Tongue (tissue), 2 donors: Measurements from ENCODE around the gene FLVCR1. TPM values are rescaled to one million over a fixed set of nuclear protein-coding genes. Genes with fewer than 3 reads are reported as not detected.
"Not testable (repeated sequence)": the region's sequence is repeated elsewhere in the genome, so short reads cannot be mapped to it uniquely, and the experiment has no call there.

Experiments used
- DNase-seq: peaks from one replicate; pipeline ENCODE4 v3.0.0-alpha.2; 2015
- total RNA-seq: library from RNA; depleted of rRNA; stranded (reverse); fragments of >200 nt; gene quantifications from one replicate; pipeline ENCODE4 v1.2.3, GENCODE V29; 2014

FLVCR1 gene
- total RNA-seq: 12.3 TPM

DNA sequence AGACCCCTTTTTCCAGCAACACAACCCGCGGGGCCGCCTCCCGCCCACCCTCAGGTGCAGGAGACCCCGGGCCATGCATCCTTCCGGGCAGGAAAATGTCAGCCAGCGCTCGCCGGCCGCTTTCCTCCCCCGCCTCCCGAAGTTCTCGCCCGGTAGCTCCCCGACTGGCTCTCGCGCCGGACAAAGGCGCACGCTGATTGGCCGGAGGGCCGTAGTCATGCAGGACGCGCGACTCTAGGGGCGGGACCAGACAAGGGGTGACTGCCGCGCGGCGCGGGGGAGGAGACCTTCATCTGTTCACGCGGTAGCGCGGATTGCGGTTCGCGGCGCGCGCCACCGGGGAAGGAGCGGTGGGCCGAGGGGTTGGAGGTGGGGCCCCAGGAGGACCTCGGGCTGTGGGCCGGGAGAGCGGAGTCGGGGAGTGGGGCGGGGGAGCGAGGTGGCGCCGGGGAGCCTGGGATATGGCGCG, at the start of gene FLVCR1:
Gene FLVCR1 (plus strand): TSS at position 284 of the 469 bp plus-strand sequence. CDS start 178 bp downstream, at position 462.
- DNase-seq: peak; percentile 98

DNA sequence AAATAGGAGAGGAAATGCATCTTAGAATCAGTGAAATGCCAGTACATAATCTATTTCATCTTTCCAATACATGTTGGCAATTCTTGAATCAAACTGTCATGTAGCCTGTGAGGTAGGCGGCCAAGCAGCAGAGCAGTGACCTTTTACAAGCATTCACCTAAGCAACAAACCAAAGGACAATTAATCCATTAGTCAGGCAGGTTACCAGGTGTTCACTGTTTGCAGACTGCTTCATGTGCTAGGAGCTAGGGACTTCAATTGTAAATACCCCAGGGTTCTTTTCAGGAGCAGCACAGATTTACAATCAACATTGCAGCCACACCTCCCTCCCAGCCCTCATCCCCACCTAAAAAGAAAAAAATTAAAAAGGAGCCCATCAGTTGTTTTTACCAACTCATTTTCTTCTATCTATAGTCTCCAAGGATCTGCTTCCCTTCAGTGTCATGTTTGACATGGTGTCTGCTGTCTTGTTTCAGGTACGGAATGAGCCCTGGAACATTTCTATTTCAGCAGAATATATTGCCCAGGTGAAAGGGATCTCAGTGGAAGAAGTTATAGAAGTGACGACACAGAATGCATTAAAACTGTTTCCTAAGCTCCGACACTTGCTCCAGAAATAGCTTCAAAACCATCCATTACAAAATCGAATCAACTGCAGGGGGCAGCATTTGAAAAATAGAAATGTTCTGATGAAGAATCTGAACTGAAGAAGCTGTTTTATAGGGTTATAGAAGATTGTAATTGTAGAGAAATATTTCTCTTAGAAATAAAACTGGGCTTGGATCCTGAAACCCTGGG, 43.3 kb upstream of the FLVCR1 start:
- DNase-seq: peak; percentile 59

DNA sequence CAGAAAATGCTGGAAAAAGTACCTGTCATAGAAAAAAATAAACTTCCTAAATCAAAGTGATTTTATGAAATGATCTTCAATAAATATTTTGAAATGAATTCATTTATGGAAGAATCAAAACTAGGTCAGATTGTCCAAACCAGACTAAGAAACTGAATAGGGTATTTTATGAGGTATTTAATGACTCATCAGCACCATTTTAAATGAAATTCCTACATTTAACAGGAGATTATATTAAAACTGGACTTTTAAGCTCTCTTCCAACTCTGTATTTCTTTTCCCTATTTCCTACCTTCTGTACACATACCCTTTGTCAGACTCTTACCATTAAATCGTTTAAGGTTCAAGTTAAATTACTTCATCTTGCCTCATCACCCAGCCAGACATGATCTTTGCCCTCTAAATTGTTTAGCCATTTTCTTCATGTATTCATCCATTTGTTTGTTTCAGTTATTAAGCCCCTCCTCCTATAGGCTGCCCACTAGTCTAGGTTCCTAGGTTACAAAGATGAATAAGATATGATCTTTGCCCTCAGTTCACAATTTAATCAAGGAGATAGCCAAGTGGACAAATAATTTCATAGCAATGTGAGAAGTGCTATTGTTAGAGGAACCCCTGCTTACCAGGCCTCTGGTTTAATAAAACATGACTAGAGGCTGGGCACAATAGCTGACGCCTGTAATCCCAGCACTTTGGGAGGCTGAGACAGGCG, 41.4 kb upstream of the FLVCR1 start:
- DNase-seq: no peak

DNA sequence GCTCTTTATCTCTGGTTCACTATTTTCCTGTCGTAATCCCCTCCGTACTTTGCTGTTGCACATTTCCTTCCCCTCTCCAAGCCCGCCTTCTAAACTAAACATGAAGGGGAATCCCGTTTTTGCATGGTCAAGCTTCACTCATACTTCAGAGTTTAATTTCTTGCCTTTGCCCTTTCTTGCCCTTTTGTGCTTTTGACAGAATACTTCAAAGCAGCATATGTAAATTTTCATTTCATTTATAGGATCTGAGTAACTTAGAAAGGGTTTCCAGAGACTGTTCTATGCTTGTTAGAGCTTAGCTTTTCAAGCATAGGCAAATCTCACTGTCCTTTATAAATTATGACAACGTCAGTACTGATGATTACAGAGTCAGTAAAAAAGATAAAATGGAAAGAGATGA, 38.3 kb upstream of the FLVCR1 start:
- no peak for DNase-seq

DNA sequence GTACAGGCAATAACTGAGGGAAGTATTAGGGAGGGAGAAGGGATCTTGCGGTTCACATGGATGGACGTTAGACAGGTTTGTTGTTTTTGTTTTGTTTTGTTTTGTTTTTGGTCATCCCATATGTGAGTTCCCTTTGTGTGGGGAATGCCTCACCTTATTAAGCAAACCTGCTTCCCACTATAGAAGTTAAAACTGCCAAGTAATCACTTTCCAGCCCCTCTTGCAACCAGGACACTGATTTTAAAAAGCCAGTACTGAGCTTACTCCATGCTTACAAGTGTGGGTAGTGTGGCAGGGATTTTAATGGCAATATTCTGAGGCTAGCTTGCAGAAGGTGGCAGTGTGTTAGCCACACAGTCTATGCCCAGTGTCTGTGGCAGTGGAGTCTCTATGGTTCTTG, 37.1 kb upstream of the FLVCR1 start:
- no peak for DNase-seq

DNA sequence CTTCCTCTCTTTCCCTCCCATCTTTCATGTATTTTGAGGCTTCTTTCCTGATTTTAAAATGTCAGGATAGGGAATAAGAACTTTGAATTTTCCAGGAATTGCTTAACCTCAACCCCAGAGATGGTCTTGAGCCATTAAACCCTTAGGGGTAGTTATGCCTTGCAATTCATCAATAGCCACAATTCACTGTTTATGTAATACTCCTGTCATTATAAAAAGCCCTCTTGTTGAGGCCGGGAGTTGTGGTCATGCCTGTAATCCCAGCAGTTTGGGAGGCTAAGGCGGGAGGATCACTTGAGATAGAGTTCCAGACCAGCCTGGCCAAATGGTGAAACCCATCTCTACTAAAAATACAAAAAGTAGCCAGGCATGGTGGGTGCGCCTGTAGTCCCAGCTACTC, 35.1 kb upstream of the FLVCR1 start:
- no peak for DNase-seq

DNA sequence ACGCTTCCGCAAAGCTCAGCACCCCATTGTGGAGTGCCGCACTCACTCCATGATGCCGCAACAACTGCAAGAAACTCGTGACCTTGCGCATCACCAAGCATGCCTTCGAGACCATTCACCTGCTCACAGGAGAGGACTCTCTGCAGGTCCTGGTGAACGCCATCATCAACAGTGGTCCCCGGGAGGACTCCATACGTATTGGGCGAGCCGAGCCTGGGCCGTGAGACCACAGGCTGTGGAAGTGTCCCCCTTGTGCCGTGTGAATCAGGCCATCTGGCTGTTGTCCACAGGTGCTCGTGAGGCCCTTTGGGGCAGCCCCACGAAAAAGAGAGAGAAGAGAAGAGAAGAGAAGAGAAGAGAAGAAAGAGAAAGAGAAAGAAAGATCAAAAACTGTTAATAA, 33.9 kb upstream of the FLVCR1 start:
- no peak for DNase-seq

DNA sequence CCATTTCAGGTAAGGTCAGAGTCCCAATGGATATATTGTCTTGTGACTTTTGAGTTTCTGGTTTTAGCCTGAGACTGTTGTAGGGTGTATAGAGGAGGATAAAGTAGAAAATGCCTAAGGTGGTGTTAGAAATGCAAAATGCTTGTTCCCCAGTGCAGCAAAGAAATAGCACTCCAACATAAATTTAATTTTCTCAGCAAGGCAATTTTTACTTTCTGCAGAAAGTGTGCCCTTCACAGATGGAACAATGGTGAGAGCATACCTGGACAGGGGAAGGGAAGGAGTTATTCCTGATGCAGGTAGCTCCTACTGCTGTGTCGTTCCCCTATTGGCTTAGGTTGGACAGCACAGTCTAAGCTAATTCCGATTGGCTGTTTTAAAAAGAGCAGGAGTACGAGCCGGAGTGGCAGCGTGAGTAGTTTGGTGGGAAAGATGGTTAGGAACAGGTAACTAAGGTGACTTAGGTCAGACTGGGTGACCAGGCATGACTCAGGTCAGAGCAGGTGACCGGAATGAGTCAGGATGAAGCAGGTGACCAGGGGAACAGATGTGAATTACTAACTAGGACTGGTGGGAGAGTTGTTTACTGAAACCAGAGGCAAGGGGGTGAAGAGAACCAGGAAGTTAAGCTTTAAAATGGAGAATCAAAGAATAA, 32.1 kb upstream of the FLVCR1 start:
- no peak for DNase-seq

DNA sequence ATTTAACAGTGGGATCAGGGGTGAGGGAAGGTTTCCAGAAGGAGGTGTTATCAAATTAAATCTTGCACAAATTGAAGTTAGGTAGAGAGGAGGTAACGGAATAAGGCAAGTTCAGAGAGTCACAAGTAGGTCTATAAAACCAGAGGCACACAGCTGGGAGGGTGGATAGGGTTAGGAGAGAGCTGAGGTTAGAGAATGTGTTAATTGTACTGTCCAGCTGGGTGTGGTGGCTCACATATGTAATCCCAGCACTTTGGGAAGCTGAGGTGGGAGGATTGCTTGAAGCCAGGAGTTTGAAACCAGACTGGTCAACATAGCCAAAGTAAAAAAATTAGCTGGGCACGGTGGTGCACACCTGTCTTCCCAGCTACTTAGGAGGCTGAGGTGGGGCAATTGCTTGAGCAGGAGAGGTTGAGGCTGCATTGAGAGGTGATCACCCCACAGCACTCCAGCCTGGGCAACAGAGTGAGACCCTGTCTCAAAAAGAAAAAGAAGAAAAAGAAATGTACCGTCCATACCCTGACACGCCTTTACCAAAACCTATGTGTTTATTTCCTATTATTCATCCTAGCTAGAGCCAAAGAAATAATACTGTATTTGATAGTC, 30.8 kb upstream of the FLVCR1 start:
- no peak for DNase-seq

DNA sequence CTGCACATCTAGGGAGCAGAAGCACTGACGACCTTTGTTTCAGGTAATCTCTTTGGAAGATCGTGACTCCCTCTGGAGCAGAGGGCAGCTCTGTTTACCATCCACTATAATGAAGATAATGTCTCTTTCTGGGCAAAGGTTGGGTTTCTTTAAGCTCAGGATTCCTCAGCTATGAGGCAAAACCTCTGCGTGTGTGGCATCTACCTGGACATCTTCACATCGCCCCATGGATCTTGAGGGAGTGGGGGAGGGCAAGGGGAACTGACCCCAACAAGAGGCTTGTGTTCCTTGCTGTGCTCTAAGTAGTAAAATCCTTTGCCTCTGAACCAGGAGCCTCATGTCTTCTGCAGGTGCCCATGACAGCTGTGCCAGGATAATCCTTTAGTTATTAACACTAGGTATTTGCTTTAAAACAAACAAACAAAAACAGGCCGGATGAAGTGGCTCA, 30.2 kb upstream of the FLVCR1 start:
- DNase-seq: no peak

DNA sequence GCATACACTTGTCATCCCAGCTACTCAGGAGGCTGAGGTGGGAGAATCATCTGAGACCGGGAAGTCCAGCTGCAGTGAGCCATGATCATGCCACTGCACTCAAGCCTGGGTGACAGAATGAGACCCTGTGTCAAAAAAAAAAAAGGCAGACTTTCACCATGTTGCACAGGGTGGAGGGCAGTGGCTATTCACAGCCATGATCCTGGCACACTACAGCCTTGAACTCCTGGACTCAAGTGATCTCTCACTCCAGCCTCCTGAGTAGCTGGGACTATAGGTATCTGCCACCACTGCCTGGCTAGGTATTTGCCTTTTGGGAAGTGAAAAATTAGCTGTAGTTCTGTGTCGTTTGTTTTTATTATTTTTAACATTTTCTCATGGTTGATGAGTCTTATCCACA, 29.7 kb upstream of the FLVCR1 start:
- DNase-seq: no peak

DNA sequence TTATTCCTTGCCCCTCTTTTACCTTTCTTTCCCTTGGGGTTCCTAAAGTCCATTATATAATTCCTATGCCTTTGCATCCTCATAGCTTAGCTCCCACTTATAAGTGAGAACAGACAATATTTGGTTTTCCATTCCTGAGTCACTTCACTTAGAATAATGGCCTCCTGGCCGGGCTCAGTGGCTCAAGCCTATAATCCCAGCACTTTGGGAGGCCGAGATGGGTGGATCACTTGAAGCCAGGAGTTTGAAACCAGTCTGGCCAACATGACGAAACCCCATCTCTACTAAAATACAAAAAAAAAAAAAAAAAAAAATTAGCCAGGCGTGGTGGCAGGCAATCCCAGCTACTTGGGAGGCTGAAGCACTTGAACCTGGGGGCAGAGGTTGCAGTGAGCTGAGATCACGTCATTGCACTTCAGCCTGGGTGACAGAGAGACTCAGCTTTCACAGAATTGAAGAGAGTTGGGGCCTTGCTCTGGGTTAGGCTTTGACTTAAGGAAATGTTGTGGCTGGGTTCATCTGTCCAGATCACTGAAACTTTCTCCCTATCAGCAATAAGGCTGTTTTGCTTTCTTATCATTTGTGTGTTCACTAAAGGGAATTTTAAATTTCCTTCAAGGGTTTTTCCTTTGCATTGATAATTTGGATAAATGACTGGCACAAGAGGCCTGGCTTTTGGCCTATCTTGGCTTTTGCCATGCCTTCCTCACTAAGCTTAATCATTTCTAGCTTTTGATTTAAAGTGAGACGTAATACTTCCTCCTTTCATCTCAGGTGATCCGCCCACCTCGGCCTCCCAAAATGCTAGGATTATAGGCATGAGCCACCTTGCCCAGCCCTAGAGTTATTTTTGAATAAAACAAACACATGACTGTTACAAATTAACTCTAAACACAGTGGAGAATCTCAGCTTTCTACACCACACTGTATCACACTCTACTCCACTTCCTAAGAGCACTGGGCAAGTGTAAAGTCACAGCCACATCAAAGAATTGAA, 24.6 kb upstream of the FLVCR1 start:
- DNase-seq: not testable (repeated sequence)

DNA sequence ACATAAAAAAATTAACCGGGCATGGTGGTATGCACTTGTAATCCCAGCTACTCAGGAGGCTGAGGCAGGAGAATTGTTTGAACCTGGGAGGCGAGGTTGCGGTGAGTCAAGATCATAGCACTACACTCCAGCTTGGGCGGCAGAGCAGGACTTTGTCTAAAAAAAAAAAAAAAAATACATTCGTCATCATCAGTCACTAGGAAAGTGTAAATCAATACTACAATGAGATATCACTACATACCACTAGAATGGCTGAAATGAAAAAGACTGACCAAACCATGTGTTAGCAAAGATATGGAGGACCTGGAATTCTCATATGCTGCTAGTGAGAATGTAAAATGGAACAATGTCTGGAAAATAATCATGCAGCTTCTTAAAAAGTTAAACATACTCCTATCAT, 19.9 kb upstream of the FLVCR1 start:
- no peak for DNase-seq

DNA sequence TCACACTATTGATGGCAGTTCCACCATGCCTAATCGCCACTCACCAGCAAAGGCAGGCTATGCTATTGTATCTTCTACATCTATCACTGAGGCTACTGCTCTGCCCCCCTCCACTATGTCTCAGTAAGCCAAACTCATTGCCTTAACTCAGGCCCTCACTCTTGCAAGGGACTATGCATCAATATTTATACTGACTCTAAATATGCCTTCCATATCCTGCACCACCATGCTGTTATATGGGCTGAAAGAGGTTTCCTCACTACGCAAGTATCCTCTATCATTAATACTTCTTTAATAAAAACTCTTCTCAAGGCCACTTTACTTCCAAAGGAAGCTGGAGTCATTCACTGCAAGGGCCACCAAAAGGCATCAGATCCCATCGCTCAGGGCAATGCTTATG, 13.6 kb upstream of the FLVCR1 start:
- not testable (repeated sequence) for DNase-seq

DNA sequence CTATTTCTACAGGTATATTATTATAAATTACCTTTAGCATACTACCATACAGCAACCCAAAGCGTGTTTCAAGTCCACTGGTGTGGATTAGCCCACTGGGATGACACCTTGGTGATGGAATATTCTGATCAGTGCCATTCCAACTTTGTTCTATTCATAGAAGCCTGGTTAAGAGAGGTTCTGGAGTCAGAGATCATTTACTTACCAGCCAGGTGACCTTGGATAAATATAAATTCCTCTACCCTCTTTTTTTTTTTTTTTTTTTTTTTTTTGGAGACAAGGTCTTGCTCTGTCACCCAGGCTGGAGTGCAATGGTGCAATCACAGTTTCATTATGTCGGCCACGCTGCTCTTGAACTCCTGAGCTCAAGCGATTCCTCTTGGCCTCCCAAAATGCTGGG, 10.5 kb upstream of the FLVCR1 start, which contains the start of gene SPATA45:
Gene SPATA45 (minus strand): TSS at position 101 of the 400 bp plus-strand sequence. CDS start 11,500 bp downstream, outside the sequence.
- DNase-seq: no peak

DNA sequence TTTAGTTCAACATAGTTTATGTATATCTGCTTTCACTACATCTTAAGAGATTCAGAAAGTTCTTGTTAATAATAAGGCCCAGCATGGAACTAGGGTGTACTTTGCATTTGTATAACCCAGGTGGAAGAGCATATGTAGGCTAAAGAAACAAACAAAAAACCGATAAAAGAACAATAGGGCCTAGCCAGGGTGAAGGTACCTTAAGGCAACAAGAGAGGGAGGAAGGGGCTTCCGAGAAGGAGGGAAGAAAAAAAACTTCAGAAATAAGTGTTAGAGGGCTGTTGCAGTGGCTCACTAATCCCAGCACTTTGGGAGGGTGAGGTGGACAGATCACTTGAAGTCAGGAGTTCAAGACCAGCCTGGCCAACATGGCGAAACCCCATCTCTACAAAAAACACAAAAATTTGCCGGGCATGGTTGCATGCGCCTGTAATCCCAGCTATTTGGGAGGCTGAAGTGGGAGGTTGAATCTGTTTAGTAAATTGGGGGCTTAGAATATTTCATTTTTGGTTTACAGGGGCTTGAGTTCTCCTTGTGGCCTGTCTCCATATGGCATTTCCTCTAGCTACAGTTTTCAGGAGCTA, 5.9 kb upstream of the FLVCR1 start:
- no peak for DNase-seq

DNA sequence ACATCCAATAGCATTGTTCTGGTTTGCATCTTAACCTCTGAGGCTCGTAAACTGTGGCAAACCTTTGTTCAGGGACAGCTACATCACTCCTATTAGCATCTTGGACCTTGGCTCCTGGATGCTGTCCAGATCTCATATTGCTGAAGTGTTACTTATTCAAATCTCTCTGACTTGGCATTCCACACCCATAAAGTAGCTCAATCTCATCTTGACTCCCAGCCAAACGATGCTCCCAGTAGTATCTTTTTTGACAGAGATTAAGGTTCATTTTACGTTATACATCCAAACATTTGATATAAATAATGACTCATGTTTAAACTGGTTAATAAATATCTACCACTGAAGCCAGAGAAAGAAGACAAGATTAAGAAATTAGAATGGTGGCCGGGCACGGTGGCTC, 4.4 kb upstream of the FLVCR1 start:
- DNase-seq: no peak

DNA sequence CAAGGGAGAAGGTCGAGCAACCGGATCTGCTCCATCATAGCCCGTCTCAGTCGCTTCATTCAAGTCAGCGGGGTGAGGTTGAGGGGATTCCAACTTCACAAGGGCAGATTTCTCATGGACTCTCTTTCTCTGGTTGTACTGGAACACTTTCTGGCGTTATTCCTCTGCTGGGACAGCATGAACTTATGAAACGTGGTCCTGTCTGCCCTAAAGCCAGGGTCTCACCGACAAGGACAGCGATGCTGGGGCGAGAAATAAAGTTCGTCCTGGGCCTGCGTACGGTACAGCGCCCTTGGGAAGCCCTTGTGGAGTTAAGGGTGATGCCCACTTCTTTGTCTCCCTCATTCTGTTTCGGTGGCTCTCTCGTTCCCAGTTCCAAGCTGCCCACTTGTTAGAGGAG, 1.3 kb upstream of the FLVCR1 start:
- no peak for DNase-seq

DNA sequence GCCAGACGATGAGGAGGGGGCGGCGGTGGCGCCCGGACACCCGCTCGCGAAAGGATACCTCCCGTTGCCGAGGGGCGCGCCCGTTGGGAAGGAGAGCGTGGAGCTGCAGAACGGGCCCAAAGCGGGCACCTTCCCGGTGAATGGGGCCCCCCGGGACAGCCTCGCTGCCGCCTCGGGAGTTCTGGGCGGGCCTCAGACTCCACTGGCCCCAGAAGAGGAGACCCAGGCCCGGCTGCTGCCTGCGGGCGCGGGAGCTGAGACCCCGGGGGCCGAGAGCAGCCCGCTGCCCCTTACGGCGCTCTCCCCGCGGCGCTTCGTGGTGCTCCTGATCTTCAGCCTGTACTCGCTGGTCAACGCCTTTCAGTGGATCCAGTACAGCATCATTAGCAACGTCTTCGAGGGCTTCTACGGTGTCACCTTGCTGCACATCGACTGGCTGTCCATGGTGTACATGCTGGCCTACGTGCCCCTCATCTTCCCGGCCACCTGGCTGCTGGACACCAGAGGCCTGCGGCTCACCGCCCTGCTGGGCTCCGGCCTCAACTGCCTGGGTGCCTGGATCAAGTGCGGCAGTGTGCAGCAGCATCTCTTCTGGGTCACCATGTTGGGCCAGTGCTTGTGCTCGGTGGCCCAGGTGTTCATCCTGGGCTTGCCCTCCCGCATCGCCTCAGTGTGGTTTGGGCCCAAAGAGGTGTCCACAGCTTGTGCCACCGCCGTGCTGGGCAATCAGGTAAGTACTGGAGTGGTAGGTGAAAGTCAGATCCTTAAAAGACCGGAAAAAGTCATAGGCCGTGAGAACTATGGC, 588 bp downstream of the FLVCR1 start:
- peak; percentile 45 for DNase-seq
